ENCODE measurements around the gene OTOGL. TPM values are rescaled to one million over a fixed set of nuclear protein-coding genes. Genes with fewer than 3 reads are reported as not detected.

Gene OTOGL
- total RNA-seq, 2 donors from 2014 or later = 0.59 to 0.74 TPM

DNA sequence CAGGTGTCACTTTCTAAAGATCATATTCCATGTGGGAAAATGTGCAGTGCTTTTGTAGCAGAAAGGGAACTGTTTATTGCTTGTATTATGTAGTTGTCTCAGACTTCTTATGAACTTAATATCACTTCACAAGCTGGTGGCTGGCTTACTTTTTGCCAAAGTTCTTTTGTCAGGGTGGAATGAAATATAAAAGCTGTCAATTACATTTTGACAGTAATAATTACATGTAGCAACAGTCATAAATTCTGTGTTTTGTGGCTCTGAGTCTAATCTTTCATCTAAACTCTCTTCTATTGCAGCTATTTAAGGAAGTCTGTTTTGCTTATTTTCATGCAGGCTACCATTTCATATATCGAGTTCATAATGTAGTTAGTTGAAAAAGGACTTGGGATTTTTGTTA is 106.6 kb downstream of the OTOGL start:
- WGBS = 23% methylated on average over 1 of the region's 1 CpG
- Histone ChIP-seq H3K4me1 (replicated peaks) (no peaks in the 10 kb centered on the region), H3K4me3 (no peak overlapping the region), H3K36me3 (no peaks in the 10 kb centered on the region), H3K9me3 (no peaks in the 10 kb centered on the region), H3K27me3 (replicated peaks; ENCODE audit: insufficient read depth) (no peaks in the 10 kb centered on the region), H3K27ac (no peak overlapping the region)
- DNase-seq (ENCODE audit: low spot score) = no peak
- intact Hi-C loops (cut with DNase I) = no loop called here
- no peak for TF ChIP-seq POLR2AphosphoS5 (IDR thresholded peaks at IDR 0.05)
- TF ChIP-seq POLR2A (IDR thresholded peaks at IDR 0.05) = no peak
- TF ChIP-seq, protein P1, sequence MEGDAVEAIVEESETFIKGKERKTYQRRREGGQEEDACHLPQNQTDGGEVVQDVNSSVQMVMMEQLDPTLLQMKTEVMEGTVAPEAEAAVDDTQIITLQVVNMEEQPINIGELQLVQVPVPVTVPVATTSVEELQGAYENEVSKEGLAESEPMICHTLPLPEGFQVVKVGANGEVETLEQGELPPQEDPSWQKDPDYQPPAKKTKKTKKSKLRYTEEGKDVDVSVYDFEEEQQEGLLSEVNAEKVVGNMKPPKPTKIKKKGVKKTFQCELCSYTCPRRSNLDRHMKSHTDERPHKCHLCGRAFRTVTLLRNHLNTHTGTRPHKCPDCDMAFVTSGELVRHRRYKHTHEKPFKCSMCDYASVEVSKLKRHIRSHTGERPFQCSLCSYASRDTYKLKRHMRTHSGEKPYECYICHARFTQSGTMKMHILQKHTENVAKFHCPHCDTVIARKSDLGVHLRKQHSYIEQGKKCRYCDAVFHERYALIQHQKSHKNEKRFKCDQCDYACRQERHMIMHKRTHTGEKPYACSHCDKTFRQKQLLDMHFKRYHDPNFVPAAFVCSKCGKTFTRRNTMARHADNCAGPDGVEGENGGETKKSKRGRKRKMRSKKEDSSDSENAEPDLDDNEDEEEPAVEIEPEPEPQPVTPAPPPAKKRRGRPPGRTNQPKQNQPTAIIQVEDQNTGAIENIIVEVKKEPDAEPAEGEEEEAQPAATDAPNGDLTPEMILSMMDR (IDR thresholded peaks at IDR 0.05) = no peak

DNA sequence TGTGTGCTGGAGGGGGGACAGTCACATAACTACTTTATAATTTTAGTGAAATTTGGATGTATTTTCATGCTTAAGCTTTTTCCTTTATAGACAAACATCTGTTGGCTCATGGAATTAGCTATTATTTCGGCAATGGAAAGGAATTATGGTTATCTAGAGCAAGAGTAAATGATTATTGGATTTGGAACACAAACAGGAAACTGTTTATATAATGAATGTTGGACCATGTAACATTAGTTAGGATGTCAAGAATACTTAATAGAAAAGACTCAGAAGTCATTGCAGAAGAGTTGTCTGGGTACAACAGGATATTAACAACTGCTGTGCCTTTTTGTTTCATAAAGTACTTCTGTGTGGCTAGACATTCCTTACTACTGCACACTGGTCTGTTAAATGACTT is 108.7 kb downstream of the OTOGL start:
- Histone ChIP-seq H3K4me1 (replicated peaks) (no peaks in the 10 kb centered on the region), H3K9me3 (no peaks in the 10 kb centered on the region), H3K27ac (no peak overlapping the region), H3K4me3 (no peak overlapping the region), H3K27me3 (replicated peaks; ENCODE audit: insufficient read depth) (no peaks in the 10 kb centered on the region), H3K36me3 (no peaks in the 10 kb centered on the region)
- WGBS = 81% methylated on average over 1 of the region's 1 CpG
- no peak for DNase-seq (ENCODE audit: low spot score)
- intact Hi-C loops (cut with DNase I) = no loop called here
- TF ChIP-seq POLR2A (IDR thresholded peaks at IDR 0.05) (no peak), POLR2AphosphoS5 (IDR thresholded peaks at IDR 0.05) (no peak)
- TF ChIP-seq, protein P1 (IDR thresholded peaks at IDR 0.05) = no peak

DNA sequence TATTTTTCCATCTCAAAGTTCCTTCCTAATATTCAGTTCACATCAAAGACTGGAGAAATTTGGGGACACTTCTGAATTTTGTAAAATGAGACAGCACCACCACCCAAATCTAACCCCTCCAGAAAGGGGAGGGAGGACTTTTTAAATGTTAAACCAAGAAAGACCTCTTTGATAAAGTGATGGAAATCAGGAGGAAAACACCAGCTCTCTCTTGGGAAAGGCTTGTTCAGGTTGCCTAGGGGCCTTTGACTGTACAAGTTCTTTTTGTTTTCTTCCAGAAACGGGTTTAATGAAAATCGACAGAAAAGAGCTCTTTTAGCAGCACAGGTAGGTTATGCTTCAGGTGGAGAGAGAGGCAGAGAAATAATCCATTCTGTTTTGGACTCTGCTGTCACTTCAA is 112.3 kb downstream of the OTOGL start:
- intact Hi-C loops (cut with DNase I) = no loop called here
- H3K27ac ChIP-seq = no peak overlapping the region
- DNase-seq (ENCODE audit: low spot score) = no peak
- WGBS = 31% methylated on average over 2 of the region's 2 CpGs
- no peaks in the 10 kb centered on the region for H3K4me1 ChIP-seq (replicated peaks)
- no peak overlapping the region for H3K4me3 ChIP-seq
- H3K36me3 ChIP-seq = no peaks in the 10 kb centered on the region
- no peak for TF ChIP-seq POLR2A (IDR thresholded peaks at IDR 0.05)
- no peak for TF ChIP-seq POLR2AphosphoS5 (IDR thresholded peaks at IDR 0.05)
- TF ChIP-seq, protein P1 (IDR thresholded peaks at IDR 0.05) = no peak
- H3K9me3 ChIP-seq = no peaks in the 10 kb centered on the region
- no peaks in the 10 kb centered on the region for H3K27me3 ChIP-seq (replicated peaks; ENCODE audit: insufficient read depth)

DNA sequence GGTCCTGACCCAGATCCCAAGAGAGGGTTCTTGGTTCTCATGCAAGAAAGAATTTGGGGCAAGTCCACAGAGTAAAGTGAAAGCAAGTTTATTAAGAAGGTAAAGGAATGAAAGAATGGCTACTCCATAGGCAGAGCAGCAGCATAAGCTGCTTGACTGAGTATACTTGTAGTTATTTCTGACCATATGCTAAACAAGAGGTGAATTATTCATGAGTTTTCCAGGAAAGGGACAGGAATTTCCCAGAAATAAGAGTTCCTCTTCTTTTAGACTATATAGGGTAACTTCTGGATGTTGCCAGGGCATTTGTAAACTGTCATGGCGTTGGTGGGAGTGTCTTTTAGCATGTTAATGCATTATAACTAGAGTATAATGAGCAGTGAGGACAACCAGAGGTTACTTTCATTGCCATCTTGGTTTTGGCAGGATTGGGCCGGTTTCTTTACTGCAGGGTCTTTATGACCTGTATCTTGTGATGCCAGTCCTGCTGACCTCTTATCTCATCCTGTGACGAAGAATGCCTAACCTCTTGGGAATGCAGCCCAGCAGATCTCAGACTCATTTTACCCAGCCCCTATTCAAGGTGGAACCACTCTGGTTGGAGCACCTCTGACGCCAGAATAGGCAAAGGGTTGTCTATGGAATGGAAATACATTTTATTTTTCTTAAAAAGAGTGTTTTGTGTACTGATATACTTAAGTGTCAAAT is 113.8 kb downstream of the OTOGL start:
- Histone ChIP-seq H3K4me1 (replicated peaks) (no peaks in the 10 kb centered on the region), H3K36me3 (no peaks in the 10 kb centered on the region), H3K27ac (no peak overlapping the region), H3K9me3 (no peaks in the 10 kb centered on the region), H3K4me3 (no peak overlapping the region), H3K27me3 (replicated peaks; ENCODE audit: insufficient read depth) (no peaks in the 10 kb centered on the region)
- 90% methylated on average over 4 of the region's 4 CpGs for WGBS
- intact Hi-C loops (cut with DNase I) = no loop called here
- TF ChIP-seq POLR2A (IDR thresholded peaks at IDR 0.05) (no peak), POLR2AphosphoS5 (IDR thresholded peaks at IDR 0.05) (no peak)
- TF ChIP-seq, protein P1 (IDR thresholded peaks at IDR 0.05) = no peak
- no peak for DNase-seq (ENCODE audit: low spot score)

DNA sequence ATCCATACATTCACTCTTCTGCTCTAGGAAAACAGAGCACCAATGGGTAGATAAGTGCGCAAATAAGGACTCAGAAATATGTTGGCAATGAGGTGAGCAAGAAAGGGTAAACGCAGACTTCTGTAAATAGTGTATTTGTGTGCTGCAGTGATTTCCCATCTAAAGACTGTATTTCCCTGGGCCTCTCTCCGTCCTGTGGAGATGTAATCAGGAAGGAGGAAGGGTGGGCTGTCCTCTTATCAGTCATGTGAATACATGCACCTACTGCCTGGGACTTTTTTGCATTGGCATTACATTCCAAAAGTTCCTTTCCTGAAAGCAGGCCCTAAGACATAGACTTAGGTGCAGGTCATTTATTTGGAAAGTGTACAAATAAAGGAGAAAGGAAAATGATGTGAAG is 114.5 kb downstream of the OTOGL start:
- no peaks in the 10 kb centered on the region for H3K4me1 ChIP-seq (replicated peaks)
- 72% methylated on average over 3 of the region's 3 CpGs for WGBS

More for the DNA sequence above, 114.5 kb downstream of the OTOGL start:
- Histone ChIP-seq H3K9me3 (no peaks in the 10 kb centered on the region), H3K27ac (no peak overlapping the region), H3K36me3 (no peaks in the 10 kb centered on the region), H3K27me3 (replicated peaks; ENCODE audit: insufficient read depth) (no peaks in the 10 kb centered on the region), H3K4me3 (no peak overlapping the region)
- TF ChIP-seq POLR2A (IDR thresholded peaks at IDR 0.05) (no peak), POLR2AphosphoS5 (IDR thresholded peaks at IDR 0.05) (no peak)
- TF ChIP-seq, protein P1 (IDR thresholded peaks at IDR 0.05) = no peak
- intact Hi-C loops (cut with DNase I) = no loop called here
- DNase-seq (ENCODE audit: low spot score) = no peak
